Right kidney (tissue), 9 donors: ENCODE results near the gene CD99.

Experiments
- DNase-seq: peaks from one replicate; pipeline ENCODE4 v3.0.0-alpha.2; 2016
- long read RNA-seq, 8 donors: transcript quantifications; one replicate each; lab custom pipeline, GENCODE V29; 2026

The CD99 gene
- long read RNA-seq, donor 1, transcript CD99-205 (10 exons, 1,291 nt): major isoform, 59 of 73 reads
- long read RNA-seq, donor 1, partial matches to known transcripts: 9 of 73 reads
- long read RNA-seq, donor 1, other reads (novel, unspliced or antisense): 0 of 73 reads
- long read RNA-seq, donor 2, transcript CD99-205 (10 exons, 1,291 nt): major isoform, 72 of 94 reads
- long read RNA-seq, donor 2, transcript CD99-212 (10 exons, 1,089 nt): minor isoform, 7 of 94 reads
- long read RNA-seq, donor 2, partial matches to known transcripts: 11 of 94 reads
- long read RNA-seq, donor 2, other reads (novel, unspliced or antisense): 0 of 94 reads
- long read RNA-seq, donor 3, transcript CD99-205 (10 exons, 1,291 nt): major isoform, 31 of 78 reads
- long read RNA-seq, donor 3, partial matches to known transcripts: 45 of 78 reads
- long read RNA-seq, donor 3, other reads (novel, unspliced or antisense): 0 of 78 reads
- long read RNA-seq, donor 4, transcript CD99-212 (10 exons, 1,089 nt): minor isoform, 6 of 172 reads
- long read RNA-seq, donor 4, transcript CD99-205 (10 exons, 1,291 nt): major isoform, 67 of 172 reads
- long read RNA-seq, donor 4, partial matches to known transcripts: 92 of 172 reads
- long read RNA-seq, donor 4, other reads (novel, unspliced or antisense): 0 of 172 reads
- long read RNA-seq, donor 5, transcript CD99-205 (10 exons, 1,291 nt): major isoform, 110 of 275 reads
- long read RNA-seq, donor 5, transcript CD99-212 (10 exons, 1,089 nt): minor isoform, 15 of 275 reads
- long read RNA-seq, donor 5, partial matches to known transcripts: 146 of 275 reads
- long read RNA-seq, donor 5, other reads (novel, unspliced or antisense): 0 of 275 reads
- long read RNA-seq, donor 6, transcript CD99-212 (10 exons, 1,089 nt): minor isoform, 9 of 70 reads
- long read RNA-seq, donor 6, transcript CD99-205 (10 exons, 1,291 nt): major isoform, 49 of 70 reads
- long read RNA-seq, donor 6, partial matches to known transcripts: 5 of 70 reads
- long read RNA-seq, donor 6, other reads (novel, unspliced or antisense): 0 of 70 reads
- long read RNA-seq, donor 7, transcript CD99-215 (3 exons, 583 nt): minor isoform, 6 of 247 reads
- long read RNA-seq, donor 7, transcript CD99-205 (10 exons, 1,291 nt): major isoform, 90 of 247 reads
- long read RNA-seq, donor 7, transcript CD99-212 (10 exons, 1,089 nt): minor isoform, 10 of 247 reads
- long read RNA-seq, donor 7, partial matches to known transcripts: 135 of 247 reads
- long read RNA-seq, donor 7, other reads (novel, unspliced or antisense): 0 of 247 reads
- long read RNA-seq, donor 8, transcript CD99-205 (10 exons, 1,291 nt): major isoform, 55 of 110 reads
- long read RNA-seq, donor 8, partial matches to known transcripts: 48 of 110 reads
- long read RNA-seq, donor 8, other reads (novel, unspliced or antisense): 0 of 110 reads

- DNase-seq: peak; percentile 97
Observed at GRCh38 chrX:2690856-2691542, at the start of gene CD99. Gene CD99, plus strand, starts transcription at chrX:2691295. Its CDS starts 66 bp downstream, at chrX:2691361.

GRCh38 chrX:2642146-2642545 is 48.9 kb upstream of the CD99 start:
- DNase-seq: no peak

- DNase-seq: no peak
Observed at GRCh38 chrX:2642791-2643190, 48.3 kb upstream of the CD99 start.

- DNase-seq: no peak
Observed at GRCh38 chrX:2643880-2644279, 47.2 kb upstream of the CD99 start.

- DNase-seq: no peak
Observed at GRCh38 chrX:2645563-2645962, 45.5 kb upstream of the CD99 start.

GRCh38 chrX:2647627-2648026 is 43.5 kb upstream of the CD99 start:
- DNase-seq: no peak

GRCh38 chrX:2650037-2650436 is 41.1 kb upstream of the CD99 start:
- DNase-seq: no peak

- DNase-seq: no peak
Observed at GRCh38 chrX:2650865-2651264, 40.2 kb upstream of the CD99 start.

- no peak for DNase-seq
Observed at GRCh38 chrX:2652106-2652505, 39.0 kb upstream of the CD99 start.

- no peak for DNase-seq
Observed at GRCh38 chrX:2654436-2655340, 36.4 kb upstream of the CD99 start.

GRCh38 chrX:2656257-2656836 is 34.7 kb upstream of the CD99 start:
- no peak for DNase-seq

GRCh38 chrX:2657532-2658113 is 33.5 kb upstream of the CD99 start:
- no peak for DNase-seq

GRCh38 chrX:2658585-2659292 is 32.4 kb upstream of the CD99 start:
- no peak for DNase-seq

GRCh38 chrX:2662586-2662985 is 28.5 kb upstream of the CD99 start:
- DNase-seq: no peak

- DNase-seq: no peak
Observed at GRCh38 chrX:2664502-2664901, 26.6 kb upstream of the CD99 start.

- no peak for DNase-seq
Observed at GRCh38 chrX:2665387-2666304, 25.4 kb upstream of the CD99 start.

GRCh38 chrX:2666491-2666890 is 24.6 kb upstream of the CD99 start:
- no peak for DNase-seq

GRCh38 chrX:2670978-2671377 is 20.1 kb upstream of the CD99 start:
- DNase-seq: no peak
